Forelimb muscle (tissue), 1 donor: ENCODE results near the gene MESD. TPM values are rescaled to one million over a fixed set of nuclear protein-coding genes. Genes with fewer than 3 reads are reported as not detected.

ENCODE experiments used
- DNase-seq: peaks from one replicate; pipeline ENCODE4 v3.0.0-alpha.2; 2013; ENCODE audit warnings: low read depth
- polyA plus RNA-seq: library from polyadenylated mRNA; unstranded; fragments of 120-200 nt; gene quantifications from one replicate; pipeline ENCODE4 v1.2.1, GENCODE V29; 2013; ENCODE audit not compliant: insufficient read length

Gene MESD
- polyA plus RNA-seq, 1 donor = 18.7 TPM

GRCh38 chr15:80991421-80991820 is 1.8 kb upstream of the MESD start:
- no peak for DNase-seq

GRCh38 chr15:80990955-80991354 is 1.3 kb upstream of the MESD start:
- DNase-seq = no peak

DNA sequence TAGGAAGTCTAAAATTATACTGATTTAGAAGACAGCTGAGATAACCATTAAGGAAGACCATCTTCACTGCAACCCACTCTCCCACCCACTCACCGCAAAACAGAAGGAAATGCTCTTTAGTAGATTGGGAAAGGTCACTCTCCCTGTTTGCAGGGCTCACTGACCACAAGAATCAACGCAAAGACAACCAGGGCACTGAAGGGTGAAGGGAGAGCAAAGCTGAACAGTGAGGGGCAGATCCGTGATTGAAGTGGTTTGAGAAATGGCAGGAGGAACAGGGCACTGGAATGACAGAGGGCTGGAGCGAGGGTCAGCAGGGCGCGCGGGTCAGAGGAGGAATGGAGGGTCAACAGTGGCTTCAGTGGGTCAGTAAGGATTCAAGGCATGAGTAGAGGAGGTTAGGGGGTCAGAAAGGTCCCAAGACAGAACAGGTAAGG is 520 bp downstream of the MESD start:
- no peak for DNase-seq

DNA sequence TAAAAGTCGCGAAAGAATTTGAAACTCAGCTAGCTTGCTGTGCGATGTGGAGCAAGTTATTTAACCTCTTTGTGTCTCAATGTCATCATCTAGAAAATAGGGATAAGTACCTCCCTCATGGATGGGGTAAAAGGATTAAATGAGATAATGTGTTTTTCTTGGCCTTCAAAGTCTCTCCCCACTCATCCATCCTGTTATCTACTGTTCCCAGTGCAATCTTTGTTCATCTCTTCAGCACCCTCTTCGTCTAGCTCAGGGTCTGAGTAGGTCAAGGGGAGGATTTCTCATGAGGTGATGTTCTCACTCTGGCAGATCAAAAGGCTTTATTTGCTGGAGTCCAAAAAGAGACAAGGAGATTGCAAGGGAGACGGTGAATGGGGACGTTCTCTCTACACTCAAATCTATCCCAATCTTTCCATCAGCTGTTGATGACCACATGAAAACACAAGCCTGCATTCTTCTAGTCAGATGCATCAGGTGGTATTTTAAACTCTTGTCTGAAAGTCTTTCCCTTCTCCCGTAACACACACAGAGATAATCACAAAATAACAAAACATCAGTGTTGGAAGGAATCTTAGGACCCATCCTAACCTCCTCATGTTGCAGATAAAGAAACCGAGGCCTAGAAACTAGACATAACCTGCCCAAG is 1.3 kb downstream of the MESD start:
- no peak for DNase-seq

- DNase-seq = no peak
These were observed 3.1 kb downstream of the MESD start for GRCh38 chr15:80986487-80986886.

GRCh38 chr15:80985981-80986380 is 3.6 kb downstream of the MESD start:
- no peak for DNase-seq

DNA sequence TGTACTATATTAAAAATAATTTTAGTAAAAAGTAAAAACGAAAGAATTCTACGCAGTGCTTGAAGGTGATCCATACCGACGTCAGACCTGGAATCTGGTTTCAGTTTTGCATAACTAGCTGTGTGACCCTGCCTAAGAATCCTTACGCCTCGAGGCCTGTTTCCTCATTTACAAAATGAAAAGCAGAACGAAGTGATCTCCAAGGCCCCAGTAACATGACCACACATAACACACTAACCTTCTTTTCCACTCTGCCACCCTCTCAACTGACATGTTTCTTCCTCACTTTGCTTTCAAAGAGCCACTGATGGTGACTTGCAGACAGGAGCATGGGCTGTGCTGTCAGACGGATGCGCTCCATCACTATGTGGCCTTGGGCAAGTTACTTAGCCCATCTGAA is 4.8 kb downstream of the MESD start:
- no peak for DNase-seq

- no peak for DNase-seq
These were observed 6.8 kb downstream of the MESD start for GRCh38 chr15:80982839-80983238.

DNA sequence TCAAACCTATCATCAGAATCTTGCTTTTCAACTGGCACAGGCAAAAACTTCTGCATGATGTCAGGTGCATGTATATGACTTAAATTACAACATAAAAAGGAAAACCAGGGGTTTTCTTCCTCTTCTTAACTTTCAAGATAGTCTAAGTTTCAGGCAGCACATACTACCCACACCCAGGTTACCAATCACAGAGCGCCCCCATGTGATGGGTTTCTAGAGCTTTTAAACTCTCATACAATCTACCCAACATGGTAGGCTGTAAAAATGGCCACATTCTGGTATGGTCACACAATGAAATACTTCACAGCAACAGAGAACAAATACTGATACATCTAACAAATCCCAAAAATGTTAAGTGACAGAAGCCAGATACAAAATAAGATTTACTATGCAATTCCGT is 7.4 kb downstream of the MESD start:
- DNase-seq = no peak

DNA sequence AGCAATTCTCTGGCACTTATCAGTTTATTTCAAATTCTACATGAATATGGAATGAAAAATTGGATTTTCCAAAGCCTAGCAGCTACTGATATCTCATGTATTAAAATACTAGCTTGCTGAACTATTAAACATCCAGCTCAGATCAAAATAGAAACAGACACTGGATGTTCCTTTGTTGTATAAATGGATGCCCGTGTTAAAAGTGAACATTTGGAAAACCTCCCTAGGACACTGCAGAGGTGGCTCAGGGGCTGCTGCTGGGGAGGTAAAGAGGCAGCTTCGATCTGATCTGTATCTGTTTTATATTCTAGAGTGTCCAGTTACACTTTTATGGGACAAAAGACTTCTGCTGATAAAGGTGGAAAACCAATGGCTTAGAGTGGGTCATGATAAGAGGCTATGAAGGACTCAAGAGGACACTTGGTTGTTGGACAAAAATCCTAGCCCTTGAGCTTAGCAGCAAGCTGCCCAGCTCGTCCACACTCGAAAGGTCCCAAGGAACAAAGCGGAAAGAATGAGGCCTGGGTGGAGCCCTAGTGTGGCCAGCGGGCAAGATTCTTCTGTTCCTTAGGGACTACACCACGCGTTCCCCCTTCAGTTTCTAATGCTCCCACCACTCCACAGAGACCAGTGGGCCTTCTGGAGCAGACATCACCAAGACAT is 9.9 kb downstream of the MESD start:
- DNase-seq = no peak

DNA sequence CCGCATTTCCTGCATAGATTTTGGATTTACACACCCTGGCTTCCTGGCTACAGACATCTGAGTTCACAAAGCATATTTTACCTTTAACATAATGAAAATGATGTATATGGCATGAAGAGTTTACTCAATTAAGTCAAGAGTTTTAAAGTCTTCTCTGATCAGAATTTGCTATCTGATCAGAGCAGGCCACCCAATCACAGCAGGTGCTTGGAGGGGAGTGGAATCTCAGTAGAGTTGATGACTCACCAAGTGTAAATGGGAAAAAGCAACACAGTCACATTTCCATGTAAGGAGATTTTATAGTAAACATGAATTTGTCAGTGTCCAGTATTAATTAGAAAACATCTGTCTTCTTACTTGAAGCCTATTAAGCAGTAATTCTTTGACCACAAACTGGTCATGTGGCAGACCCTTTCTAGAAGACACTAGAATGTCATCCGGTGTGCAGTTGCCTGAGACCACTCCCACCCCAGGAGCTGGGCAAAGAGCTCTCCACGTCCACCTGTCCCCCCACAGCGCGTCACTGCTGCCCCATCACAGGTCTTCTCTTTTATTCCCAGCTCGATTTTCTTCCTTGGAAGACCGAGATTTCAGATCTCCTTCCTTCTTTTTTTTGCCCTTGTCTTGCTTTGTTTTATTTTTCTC is 10.8 kb downstream of the MESD start:
- DNase-seq = no peak

DNA sequence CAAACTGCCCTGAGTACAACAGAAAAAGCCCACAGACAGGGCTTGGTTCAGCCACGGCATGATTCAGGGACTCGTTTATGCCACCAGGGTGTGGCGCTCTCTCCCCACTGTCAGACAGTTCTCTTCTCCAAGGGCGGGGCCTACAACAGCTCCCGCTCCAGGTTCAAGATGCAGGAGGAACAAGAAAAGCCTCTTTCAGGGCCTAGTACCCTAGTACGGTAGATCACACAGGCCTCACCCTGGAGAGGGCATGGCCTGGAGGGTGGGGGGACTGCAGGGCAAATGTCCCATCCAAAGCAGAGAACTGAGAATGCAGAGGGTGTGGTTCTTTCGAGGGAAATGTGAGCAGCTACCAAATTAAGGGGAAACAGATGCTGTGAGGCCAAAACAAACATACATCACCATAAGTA is 12.0 kb downstream of the MESD start:
- DNase-seq = no peak

DNA sequence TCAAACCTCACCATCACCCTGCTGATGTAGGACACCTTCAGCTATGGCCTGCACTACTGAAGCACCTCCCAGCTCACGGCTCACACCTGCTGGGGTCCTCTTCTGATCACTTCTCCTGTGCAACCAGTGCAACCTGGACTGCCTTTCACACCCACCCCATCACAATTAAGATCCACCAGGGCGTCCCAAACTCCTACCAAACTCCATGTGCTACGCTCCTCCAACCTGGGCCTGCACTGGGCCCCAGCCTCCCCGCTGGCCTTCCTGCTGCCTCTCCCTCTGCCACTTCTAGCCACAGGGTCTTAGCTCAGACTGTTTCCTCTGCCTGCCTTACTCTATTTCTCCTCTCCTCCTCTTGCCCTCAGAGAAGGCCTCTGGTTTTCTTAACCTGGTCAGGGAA is 12.8 kb downstream of the MESD start:
- no peak for DNase-seq

DNA sequence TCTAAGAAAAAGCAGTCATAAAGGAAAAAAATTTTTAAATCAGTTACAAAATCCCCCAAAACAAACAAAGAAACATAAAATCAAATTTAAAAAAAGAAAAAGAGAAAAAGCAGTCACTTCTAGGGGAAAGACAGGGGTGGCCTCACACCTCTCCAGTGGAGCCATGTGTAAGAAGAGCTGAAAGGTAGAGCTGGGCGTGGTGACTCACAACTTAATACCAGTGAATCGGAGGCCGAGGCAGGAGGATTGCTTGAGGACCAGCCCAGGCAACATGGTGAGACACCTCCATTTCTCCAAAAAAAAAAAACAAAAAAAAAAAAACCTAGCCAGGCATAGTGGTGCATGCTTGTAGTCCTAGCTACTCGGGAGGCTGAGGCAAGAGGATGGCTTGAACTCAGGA is 14.7 kb downstream of the MESD start:
- no peak for DNase-seq

DNA sequence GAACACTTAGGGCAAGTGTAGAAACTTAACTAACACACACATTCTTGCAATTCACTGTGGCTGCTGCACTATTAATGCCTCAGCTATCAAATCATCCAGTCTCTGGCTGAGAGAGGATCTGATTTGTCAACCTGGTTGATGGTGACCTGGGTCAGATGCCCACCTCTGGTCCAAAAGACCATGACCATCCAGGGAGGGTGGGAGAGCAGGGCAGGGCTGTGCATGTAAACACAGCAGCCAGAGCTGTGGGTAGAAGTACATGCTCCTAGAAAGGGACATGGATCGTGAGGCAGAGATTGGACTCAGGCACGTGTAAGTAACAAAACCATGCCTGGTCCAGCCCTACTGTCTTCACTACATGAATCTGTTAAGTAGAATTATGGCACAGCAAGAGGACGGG is 17.3 kb downstream of the MESD start:
- no peak for DNase-seq

- DNase-seq = no peak
These were observed 18.5 kb downstream of the MESD start for GRCh38 chr15:80971143-80971542.

DNA sequence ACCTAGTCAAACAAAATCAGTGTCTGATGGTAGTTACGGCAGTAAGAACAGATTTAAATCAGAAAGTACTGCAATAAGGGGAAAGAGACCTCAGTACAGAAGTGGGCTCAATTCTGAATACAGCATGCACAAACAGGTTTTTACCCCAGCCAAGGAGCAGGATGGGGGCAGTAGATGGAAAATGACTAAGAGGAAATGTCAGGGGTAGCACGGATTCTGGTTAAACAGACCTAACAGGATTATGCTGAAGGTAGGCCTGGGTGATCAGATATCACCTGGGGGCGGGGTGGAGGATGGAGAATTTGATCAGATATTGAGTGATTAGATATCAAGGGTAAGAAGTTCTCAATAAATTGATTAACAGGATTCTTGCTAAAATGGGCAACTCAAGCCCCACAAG is 19.0 kb downstream of the MESD start:
- DNase-seq = no peak

DNA sequence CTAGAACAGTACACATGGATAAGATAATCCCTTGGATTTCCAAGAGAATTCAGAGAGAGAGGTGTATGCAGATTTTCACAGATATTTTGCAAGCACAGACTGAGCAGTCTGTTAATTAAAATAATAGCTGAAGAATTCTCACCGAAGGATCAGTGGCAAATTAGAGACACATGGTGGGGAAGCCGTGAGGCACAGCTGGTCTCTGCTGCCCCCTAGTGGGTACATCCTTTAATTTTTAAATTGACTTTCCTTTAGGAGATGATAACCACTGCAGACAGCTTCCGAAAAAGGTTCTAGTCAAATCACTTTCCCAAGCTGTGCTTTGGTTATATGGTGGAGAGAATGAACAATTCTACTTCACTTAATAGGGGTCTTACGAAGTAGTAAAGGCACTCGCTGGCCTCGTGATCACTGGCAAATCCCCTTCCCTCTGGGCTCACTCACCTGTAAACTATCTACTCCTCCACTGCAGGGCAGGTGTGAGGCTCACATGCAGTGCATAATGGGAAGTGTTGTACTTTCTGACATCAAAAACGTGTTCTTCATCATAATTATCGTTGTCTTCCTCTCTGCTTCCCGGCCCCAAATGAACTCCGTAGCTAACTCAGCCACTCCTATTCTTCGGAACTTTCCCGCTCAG is 19.5 kb downstream of the MESD start:
- DNase-seq = no peak

DNA sequence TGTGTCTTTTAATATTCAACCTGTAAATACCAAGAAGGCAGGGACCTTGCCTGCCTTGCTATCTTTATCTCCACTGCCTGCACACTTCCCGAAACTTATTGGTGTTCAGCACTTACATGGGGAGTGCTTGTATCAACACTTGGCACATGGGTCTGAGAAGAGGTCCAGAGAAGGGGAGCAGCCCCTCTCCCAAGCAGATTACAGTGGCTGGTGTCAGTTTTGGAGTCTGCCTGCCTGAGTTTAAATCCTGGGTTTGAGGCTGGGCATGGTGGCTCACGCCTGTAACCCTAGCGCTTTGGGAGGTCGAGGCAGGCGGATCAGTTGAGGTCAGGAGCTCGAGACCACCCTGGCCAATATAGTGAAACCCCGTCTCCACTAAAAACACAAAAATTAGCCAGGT is 20.3 kb downstream of the MESD start:
- DNase-seq = no peak

DNA sequence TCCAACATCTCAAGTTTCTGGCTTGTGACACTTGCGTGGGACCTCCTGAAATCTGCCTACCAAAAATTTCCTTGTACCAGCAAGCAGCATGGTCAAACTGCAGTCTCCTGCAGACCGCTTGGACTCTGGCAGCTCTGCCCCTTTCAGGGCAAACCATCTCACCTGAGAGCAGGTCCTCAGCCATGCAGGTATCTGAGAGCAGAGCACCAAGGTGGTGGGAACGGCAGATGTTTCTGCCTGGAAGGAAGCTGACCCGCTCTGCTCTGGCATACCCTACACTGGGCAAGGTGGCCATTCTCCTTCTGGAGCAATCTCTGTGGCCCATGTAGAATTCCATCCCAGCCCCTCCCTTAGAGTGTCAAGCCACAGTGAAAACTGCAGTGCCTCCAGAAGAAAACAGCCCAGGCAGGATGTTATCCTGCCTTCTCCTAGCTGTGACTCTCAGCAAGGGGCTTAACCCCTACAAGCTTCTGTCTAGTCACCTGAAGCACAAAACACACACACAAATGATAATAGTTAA is 21.6 kb downstream of the MESD start:
- no peak for DNase-seq

DNA sequence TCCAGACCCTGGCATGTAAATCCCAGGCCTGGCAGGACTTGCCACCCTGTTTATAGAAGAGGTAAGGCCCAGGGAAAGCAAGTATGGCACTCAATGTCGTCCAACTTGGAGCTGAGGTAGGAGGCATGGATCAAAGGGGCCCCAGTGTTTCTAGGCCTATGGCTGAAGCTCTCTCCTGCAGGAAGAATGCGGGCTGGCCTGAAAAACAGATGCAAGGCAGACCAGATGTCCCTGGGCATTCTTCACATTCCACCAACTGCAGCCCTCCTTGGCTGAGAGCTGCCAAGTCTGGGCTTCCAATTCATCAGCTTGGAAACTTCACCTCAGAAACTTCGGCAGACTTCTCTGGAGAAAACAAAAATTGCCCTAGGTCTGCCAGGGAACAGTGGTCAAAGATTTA is 22.2 kb downstream of the MESD start:
- DNase-seq = no peak

DNA sequence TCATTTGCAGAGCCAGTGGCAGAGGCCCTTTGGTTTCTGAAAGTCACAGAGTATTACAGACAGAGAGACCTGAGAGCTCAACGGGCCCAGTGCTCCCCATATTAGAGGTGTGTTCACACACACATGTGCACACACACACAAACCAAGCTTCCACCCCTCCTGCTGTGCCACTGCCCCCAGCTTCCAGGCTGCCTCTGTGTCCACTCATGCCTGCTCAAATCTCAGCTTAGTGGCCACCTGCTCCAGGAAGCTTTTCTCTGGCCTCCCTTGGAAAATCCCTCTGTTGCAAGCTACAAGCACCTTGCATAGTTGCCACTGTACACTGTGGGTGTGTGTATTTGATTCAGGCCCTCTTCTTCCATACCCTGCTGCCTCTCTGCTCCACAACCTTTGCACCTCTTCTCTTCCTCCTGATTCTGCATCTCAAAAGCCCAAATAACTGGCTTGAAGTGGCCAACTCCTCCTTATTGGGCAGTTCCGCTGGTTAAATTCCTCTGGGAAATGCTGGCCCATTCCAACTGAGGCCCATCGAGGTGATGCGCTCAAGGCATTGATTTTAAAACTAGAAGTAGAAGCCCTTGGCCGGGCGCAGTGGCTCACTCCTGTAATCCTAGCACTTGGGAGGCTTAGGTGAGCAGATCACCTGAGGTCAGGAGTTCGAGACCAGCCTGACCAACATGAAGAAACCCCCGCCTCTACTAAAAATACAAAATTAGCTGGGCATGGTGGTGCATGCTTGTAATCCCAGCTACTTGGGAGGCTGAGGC is 23.0 kb downstream of the MESD start:
- DNase-seq = no peak
